ENCODE measurements around the gene CFAP46.
"Not testable (repeated sequence)": the region's sequence is repeated elsewhere in the genome, so short reads cannot be mapped to it uniquely, and the experiment has no call there.

Gene CFAP46

DNA sequence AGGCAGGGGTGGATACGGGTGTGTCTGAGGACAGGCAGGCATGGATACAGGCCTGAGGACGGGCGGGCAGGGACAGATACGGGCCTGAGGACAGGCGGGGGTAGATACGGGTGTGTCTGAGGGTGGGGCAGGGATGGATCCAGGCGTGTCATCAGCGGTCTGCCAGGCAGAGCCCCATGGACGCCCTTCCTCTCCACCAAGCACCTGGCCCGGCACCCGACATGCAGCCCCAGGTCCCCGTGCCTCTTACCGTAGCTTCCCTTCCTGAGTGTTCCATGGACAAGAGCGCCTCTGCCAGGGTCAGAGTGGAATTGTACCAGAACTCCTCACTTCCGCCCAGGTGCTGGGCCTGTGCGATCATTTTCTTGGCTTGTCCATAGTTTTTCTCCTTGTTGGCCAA is 81.8 kb downstream of the CFAP46 start:
- DNase-seq = no peak

DNA sequence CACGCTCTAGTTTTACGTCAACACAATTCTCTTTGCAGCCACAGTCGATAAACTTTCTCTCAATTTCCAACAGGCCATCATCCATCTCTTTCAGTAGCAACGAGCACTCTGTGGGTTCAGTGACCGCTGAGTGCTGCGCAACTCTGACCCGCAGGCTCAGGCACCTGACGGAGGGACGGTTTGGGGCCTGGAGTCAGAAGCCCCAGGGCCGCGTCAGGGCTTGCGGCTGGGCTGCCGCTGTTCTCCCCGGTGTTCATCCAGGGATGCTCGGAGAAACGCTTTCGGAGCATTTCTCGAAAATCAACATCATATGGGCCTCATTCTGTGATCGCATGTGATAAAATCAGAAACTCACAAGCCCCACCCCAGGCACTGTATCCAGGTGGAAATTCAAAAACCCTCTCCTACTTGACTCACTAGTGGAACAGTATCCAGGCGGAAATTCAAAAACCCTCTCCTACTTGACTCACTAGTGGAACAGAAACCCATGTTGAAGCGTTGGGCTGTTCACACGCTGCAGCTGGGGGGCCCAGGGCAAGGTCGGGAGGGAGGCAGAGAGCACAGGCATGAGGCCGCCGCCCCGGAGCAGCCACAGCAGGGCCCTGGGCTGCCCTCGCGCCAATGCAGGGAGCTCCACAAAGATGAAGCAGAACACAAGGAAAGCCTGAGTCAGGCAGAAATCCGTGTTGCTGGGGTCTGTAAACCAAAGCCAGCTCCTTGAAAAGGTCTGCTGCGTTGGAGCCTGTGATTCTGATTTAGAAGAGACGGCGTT is 83.1 kb downstream of the CFAP46 start:
- no peak for DNase-seq

DNA sequence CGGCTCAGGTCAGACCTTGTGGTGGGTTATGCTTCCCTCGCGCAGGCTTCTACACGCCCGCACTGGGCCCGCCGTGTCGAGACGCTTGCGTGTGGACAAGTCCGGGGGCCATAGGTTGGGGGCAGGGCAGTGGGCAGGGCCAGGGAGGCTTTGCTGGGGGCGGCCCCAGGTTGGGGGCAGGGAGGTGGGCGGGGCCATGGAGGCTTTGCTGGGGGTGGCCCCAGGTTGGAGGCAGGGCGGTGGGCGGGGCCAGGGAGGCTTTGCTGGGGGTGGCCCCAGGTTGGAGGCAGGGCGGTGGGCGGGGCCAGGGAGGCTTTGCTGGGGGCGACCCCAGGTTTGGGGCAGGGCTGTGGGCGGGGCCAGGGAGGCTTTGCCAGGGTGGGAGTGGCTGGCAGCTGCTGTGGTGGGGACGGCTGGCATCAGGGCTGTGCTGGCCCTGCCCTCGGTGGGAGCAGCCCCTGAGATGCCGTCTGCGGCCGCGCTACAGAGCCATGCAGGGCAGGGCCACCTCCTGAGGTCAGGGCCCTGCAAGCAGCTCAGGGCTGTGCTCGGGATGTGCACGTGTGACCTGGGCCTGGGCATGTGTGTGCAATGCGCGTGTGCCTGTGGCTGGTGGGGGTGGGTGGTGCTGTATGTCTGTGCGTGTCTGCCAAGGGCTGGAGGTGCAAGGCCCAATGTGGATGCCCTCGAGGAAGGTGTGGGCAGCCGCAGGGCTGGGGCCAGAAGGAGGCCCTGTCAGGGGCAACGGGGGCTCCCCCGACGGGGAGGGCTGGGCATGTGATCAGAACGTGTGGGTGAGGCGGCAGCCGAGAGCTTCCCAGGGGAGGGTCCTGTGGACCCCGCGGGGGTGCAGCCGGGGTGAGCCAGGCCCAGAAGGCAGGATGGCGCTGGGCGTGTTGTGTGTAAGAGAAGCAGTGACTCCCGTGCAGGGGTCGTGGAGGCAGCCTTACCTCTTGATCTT is 84.0 kb downstream of the CFAP46 start:
- no peak for DNase-seq

DNA sequence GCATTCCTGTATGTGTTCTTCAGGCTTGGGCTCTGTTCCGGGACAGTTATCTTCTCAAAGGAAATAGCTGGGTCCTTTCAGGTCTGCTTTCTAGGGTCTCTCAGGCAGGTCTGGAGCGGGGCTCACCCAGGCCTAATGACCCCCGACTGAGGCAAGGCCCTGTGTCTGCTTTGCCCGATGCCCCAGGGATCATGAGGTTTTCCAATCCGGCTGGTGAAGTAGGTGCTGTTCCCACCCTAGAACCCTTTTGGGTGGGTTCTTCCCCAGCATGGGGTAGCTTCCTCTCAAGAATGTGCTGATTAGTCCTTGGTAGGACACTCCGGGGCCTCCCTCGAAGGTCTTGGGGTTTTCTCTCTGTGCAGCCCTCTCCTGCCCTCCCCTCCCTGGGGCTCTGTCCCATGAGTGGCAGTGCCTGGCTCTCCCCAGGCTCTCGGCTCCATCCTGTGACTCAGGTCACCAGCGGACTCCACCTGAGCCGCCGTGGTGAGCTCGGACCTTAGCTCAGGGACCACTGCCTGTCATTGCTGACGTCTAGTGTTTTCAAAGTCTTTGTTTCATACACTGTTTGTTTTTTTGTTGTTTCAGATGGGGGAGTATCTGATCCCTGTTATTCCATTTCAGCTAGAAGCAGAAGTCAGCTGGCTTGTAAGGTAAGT is 85.4 kb downstream of the CFAP46 start:
- no peak for DNase-seq

DNA sequence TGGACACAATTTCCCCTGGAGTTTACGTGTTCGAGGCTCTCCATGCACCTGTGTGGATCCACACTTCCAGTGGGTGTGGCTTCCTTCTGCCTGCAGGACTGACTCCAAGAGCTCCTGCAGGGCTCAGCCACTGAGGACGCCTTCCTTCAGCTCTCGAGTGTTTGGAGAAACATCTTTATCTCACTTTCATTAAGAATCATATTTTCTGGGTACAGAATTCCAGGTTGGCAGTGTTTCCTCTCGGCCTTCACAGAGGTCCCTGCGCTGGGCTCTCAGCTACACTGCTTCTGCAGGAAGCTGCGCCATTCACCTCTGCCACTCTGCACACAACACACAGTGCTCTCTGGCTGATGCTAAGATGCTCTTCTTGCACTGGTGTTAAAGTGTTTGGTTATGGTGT is 86.5 kb downstream of the CFAP46 start:
- DNase-seq = no peak

DNA sequence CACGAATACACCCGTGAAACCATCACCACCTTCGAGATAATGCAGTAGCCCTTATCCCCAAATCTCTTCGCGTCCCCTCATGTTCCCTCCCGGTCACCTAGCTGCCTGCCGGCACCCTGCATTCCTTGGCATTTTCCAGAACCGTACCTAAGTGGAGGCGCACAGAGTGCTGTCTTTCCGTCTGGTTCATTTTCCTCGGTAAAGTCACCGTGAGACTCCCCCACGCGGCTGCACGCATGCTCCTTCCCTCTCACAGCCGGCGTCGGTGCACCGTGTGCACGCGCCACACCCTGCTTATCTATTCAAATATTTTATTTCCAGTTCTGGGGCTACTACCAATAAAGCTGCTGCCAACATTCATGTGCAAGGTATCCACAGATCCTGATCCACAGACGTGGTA is 90.9 kb downstream of the CFAP46 start:
- no peak for DNase-seq

DNA sequence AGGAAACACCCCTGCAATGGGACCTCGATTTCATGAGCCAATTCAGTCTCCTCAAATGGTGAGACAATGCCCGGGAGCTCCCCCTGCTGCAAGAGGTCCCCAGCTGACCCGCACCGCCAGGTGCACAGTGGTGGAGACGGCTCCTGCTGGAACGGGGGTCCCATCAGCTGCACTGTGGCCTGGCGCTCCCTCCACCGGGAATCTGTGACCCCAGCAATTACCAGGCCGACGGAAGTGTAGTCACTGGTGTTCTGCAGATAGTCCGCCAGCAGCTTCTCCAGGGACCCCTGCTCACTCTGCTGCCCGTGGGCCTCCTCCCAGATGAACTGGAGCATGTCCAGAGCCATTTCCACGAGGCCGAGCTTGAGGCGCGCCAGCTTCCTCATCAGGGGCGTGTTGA is 91.5 kb downstream of the CFAP46 start:
- no peak for DNase-seq

DNA sequence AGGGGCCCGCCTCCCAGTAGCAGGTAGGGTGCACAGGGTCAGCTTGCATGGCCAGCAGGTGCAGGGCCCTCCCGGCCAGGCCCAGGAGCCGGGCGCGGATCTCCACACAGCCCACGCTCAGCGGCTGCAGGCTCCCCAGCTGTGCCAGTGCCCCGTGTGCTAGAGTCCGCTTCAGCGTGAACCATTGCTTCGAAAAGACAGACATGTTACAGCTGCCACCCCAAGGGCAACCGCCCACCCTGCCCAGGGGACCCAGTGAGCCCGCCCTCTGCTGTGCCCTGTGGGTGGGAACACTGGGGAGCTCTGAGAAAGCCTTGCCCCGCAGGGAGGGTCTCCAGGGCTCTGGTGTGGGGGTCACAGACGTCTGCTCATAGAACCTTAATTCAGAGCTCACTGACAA is 92.1 kb downstream of the CFAP46 start:
- no peak for DNase-seq

DNA sequence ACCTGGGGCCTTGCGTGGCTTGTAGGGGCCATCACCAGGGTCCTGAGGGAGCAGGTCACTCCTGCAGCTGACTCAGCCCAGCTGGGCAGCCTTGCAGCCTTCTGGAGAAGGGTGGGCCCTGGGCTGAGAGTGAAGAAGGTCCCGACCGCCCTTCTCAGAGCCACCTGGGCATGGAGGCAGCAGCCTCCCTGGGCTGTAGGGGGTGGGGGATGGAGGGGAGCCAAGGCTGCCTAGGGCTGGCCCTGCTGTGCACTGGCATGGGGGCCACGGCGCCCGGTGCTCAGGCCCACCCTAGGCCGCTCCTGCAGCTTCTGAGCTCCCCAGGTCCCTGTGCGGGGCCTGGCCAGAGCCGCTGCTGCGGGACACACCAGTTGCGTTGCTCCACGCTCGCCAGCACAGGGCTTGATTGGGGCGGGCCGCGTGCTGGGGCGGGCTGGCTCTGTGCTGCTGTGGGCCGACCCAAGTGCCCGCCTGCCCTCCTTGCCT is 92.8 kb downstream of the CFAP46 start:
- no peak for DNase-seq

DNA sequence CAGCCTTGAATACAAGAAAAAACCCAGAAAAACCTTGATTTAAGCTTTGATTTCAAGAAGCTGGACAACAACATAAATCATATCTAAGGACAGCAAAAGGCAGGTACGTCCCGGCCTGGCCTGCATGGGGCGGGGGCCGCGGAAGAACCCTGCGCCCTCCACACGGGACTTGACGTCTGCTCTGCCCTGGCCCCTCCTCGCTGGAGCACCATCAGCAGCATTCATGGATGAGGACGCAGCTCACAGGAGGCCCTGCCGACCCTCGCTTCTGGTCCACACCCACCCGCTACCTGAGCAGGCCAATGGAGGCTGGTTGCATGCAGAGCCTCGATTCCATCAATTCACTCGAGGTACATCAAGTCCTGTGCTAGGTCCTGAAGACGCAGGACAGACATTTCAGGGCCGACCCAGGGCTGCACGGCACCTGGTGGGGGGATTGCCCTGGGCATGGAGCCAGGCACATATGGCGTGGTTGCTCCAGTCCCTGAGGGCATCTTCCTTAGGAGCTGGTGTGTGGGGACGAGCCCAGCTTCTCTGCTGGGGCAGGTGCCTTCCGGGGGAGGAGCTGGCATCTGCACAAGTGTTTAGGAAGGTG is 93.3 kb downstream of the CFAP46 start:
- no peak for DNase-seq

DNA sequence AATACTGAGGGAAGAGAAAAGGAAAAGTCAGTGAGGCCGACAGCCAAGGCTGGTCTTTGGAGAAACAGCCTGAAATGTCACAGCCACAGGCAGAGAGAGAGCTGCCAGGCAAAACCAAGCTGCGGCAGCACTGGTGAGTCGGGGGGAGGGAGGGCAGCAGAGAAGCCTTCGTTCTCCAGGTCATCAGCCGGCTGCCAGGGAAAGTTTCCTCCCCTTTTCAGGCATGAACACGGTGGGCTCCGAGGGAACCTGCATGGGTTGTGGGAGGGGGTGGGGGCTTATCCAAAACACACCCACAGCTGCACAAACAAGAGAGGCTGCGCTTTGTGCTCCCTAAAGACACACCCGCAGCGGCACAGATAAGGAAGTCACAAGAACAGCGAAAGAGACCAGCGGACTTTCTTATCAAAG is 94.1 kb downstream of the CFAP46 start:
- no peak for DNase-seq

DNA sequence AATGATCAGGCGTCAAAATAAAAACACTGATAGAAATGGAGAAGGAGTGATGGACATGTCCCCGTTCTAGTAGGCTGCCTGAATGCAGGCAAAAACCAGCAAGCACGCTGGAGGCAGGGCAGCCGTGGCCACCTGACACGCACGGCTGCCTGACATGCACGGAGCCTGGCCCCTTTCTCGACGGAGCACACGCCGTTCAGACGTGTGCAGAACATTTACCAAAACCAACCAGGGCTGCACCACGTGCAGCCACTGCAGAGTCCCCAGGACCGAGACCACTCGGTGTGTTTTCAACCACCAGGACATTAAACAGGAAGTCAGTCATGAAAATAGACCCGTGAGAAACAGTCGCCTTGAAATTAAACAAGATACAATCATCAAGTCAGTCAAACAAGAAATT is 94.5 kb downstream of the CFAP46 start:
- DNase-seq = no peak

DNA sequence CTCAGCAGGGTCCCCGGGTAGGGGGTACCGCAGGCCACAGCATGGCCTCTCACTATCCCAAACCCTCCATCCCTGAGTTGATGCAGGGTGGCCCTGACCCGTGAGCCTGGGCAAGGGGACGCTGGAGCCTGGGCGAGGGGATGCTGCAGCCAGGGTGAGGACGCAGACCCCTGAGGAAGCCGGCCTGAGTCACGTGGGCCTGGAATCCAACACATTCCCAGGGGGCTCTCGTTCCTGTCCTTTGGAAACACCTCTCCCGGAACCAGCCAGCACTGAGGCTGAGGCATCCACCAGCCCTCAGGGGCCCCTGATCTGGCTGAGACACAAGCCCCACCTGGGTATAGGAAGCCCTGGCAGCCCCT is 95.0 kb downstream of the CFAP46 start:
- no peak for DNase-seq

DNA sequence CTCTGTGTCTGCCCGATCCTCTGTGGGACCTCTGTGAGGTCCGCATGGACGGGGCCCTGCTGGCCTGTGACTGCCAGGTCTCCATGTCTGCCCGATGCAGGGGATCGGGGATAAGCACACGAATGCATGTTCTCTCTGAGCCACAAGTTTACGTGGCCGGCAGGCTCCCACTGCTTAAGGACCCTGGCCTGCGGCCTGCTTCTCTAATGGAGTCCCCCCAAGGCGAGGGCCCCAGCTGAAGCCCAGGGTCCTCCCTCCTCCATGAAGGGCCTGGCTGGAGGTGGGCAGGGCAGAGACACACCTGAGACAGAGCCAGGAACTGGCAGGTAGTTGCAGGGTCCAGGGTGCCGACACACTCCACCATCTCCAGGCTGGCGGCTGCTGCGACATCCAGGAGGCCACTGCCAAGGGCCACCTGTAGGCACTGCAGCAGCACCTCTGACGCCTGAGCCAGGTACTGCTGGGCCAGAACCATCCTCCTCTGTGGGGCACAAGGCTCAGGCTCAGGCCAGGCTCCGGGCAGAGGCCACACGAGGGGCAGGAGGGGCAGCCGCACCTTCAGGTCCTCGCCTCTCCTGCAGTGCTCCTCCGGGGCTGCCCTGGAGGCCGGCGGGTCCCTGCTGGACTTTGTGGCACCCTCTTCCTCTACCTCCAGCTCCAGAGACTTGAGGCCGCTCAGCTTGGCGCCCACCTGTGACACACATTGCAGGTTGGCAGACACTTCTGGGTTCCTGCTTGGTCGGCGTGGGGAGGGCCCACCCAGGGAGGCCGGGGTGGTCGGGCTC is 95.5 kb downstream of the CFAP46 start:
- no peak for DNase-seq

DNA sequence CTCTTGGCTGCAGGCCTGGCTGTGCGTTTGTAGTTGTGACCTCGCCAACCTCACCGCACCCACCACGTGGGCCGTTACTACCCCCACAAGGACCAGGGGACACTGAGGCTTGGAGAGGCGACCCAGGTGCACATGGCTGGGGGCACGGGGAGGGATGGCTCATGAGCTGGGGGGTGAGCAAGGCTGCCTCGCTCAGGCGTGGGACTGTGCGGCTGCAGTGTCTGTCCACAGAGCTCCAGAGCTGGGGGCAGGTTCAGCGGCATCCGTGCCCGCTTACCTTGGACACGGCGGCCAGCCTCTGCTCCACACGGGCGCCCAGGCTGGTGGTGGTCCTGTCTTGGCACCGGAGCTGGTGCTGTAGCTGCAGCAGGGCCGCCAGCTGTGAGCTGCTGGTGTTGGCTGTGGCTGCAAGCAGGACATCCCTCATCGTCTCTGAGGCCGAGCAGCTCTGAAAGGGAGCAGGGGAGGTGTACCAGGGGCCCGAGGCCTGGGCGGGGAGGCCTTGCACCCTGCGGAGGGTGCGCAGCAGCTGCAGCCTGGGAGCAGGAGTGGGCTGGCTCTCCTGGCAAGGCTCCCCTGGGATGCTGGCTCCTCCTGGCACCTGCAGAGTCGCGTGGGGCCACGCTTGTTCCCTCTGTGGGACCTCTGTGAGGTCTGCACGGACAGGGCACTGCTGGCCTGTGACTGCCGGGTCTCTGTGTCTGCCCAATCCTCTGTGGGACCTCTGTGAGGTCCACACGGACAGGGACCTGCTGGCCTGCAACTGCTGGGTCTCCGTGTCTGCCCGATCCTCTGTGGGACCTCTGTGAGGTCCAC is 96.4 kb downstream of the CFAP46 start:
- DNase-seq = no peak

DNA sequence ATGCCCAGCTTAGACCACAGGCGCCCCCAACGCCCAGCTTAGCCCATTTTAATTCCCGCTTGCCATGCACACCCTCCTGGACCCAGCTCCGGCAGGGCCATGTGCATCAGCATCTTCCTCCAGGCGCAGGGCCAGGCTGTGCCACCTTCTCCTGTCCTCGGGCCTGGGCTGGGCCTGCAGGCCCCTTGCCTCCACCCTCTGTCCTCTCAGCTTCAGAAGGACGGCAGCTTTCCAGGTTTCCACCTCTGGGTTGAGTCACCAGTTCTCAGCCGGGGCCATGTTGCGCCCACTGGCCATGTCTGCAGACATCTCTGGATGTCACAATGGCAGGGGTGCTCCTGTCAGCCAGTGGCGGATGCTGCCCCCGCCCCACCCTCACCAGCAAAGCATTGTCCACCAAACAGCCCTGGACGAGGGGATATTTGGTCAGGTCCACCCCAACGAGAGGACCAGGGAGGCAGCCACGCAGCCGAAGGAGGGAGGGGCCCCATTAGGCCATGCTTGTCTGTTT is 97.3 kb downstream of the CFAP46 start:
- DNase-seq = no peak

DNA sequence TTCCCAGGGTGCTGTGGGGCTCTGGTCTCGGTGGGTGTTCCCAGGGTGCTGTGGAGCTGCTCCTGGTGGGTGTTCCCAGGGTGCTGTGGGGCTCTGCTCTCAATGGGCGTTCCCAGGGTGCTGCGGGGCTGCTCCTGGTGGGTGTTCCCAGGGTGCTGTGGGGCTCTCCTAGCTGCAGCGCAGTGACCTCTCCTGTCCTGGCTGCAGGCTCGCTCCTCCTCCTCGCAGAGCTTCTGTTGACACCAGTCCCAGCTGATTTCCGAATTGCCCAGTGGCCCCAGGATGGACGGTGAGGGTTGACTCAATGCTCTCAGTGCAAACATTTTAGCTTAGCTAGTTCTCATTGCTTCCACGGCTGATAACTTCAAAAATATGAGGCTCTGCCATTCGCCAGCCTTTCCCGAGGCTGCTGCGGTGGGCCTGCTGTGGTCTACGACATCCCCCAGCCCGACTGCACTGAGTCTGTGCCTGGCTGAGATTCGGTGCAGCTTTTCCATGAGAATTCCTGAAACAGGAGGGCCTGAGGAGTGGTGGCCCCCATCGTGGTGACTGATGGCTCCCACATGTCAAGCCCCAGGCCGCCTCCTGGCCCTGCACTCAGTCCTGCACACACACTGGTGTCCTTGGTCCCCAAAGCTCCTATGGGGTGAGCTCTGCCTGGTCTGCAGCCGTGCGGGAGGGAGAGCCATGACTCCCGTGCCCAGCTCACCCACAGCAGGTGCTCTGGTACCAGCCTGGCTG is 98.1 kb downstream of the CFAP46 start:
- DNase-seq = no peak

DNA sequence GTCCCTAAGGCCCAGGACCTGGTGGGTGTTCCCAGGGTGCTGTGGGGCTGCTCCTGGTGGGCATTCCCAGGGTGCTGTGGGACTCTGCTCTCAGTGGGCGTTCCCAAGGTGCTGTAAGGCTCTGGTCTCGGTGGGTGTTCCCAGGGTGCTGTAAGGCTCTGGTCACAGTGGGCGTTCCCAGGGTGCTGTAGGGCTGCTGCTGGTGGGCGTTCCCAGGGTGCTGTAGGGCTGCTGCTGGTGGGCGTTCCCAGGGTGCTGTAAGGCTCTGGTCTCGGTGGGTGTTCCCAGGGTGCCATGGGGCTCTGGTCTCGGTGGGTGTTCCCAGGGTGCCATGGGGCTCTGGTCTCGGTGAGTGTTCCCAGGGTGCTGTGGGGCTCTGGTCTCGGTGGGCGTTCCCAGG is 99.1 kb downstream of the CFAP46 start:
- DNase-seq = not testable (repeated sequence)

DNA sequence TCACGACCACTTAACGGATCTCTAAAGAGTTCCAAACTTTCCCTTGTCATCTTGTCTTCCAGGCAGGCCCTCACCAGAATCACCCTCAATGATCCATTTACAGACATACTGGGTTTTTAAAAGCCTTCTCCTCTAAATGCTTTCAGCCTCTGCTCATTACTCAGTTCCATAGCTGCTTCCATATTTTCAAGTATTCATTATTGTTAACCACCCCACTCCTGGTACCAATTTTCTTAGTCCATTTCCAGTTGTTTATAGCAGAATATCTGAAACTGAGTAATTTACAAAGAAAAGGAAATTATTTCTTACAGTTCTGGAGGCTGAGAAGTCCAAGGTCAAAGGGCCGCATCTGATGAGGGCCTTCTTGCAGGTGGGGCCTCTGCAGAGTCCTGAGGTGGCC is 100.0 kb downstream of the CFAP46 start:
- no peak for DNase-seq

DNA sequence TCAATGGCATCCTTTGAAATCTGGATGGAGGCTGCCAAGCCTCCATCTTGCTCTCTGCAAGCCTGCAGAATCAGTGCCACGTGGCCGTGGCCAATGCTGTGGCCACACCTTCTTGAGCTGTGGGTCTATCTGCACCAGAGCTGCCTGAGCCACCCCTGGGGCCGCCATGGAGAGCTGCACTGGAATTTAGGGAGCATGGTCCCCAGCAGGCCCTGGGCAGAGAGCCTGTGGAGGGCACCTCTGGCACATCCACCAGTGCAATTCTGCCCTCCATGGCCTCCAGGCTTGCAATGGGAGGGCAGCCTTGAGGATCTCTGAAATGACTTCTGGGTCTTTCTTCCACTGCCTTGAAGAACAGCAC is 100.8 kb downstream of the CFAP46 start:
- DNase-seq = no peak
